HEK293T (cell line): ENCODE results near the gene HTR3E.
"Not testable (repeated sequence)": the region's sequence is repeated elsewhere in the genome, so short reads cannot be mapped to it uniquely, and the experiment has no call there.

Experiments
- CTCF ChIA-PET: fragments of 350-600 bp; formaldehyde crosslinking; extraction: SDS; loops from one replicate; lab custom pipeline; 2021; ENCODE audit warnings: antibody characterized with exemption, inconsistent platforms; lab: Yijun Ruan, JAX
- POLR2A ChIA-PET: fragments of 350-600 bp; formaldehyde crosslinking; extraction: SDS; loops from one replicate; lab custom pipeline; 2020; ENCODE audit warnings: antibody characterized with exemption, inconsistent platforms; lab: Yijun Ruan, JAX
- DNase-seq: peaks from one replicate; pipeline ENCODE4 v3.0.0; 2012; ENCODE audit warnings: mixed read lengths; ENCODE audit errors: extremely low spot score
- ARNT ChIP-seq: fragments of 450-650 bp; IDR thresholded peaks from 2 replicates; pipeline ENCODE4 v1.6.1; 2017; ENCODE audit warnings: mild to moderate bottlenecking
- BHLHE40 ChIP-seq: fragments of 450-650 bp; IDR thresholded peaks from 2 replicates; pipeline ENCODE4 v1.6.1; 2016; ENCODE audit warnings: mild to moderate bottlenecking, moderate library complexity, borderline replicate concordance
- CTBP1 ChIP-seq: fragments of 450-650 bp; IDR thresholded peaks from 2 replicates; pipeline ENCODE4 v1.6.1; 2016; ENCODE audit warnings: borderline replicate concordance
- ELF4 ChIP-seq: fragments of 450-650 bp; IDR thresholded peaks from 2 replicates; pipeline ENCODE4 v1.6.1; 2017; ENCODE audit warnings: antibody characterized with exemption
- FOXA1 ChIP-seq: fragments of 450-650 bp; IDR thresholded peaks from 2 replicates; pipeline ENCODE4 v1.6.1; 2016; ENCODE audit warnings: mild to moderate bottlenecking
- FOXK2 ChIP-seq: fragments of 450-650 bp; IDR thresholded peaks from 2 replicates; pipeline ENCODE4 v1.6.1; 2016; ENCODE audit warnings: mild to moderate bottlenecking
- FOXM1 ChIP-seq: fragments of 450-650 bp; IDR thresholded peaks from 2 replicates; pipeline ENCODE4 v1.6.1; 2017; ENCODE audit warnings: mild to moderate bottlenecking, borderline replicate concordance
- HDGF ChIP-seq: fragments of 450-650 bp; IDR thresholded peaks from 2 replicates; pipeline ENCODE4 v1.6.1; 2017; ENCODE audit warnings: antibody characterized with exemption, borderline replicate concordance
- L3MBTL2 ChIP-seq: fragments of 450-650 bp; conservative IDR thresholded peaks from 2 replicates; pipeline ENCODE4 v1.6.1; 2016; ENCODE audit warnings: mild to moderate bottlenecking
- LEF1 ChIP-seq: fragments of 450-650 bp; IDR thresholded peaks from 2 replicates; pipeline ENCODE4 v1.6.1; 2017; ENCODE audit warnings: mild to moderate bottlenecking, borderline replicate concordance
- NFRKB ChIP-seq: fragments of 450-650 bp; IDR thresholded peaks from 2 replicates; pipeline ENCODE4 v1.6.1; 2016; ENCODE audit warnings: mild to moderate bottlenecking, moderate library complexity
- SP1 ChIP-seq: fragments of 450-650 bp; IDR thresholded peaks from 2 replicates; pipeline ENCODE4 v1.6.1; 2017
- SUZ12 ChIP-seq: fragments of 450-650 bp; IDR thresholded peaks from 2 replicates; pipeline ENCODE4 v1.6.1; 2016; ENCODE audit warnings: mild to moderate bottlenecking
- TARDBP ChIP-seq: fragments of 450-650 bp; IDR thresholded peaks from 2 replicates; pipeline ENCODE4 v1.6.1; 2016
- ZNF384 ChIP-seq: fragments of 450-650 bp; IDR thresholded peaks from 2 replicates; pipeline ENCODE4 v1.6.1; 2016
- TF ChIP-seq, protein P1 (sequence below): fragments of 450-650 bp; IDR thresholded peaks from 2 replicates; pipeline ENCODE4 v1.6.1; 2016

Gene HTR3E

DNA sequence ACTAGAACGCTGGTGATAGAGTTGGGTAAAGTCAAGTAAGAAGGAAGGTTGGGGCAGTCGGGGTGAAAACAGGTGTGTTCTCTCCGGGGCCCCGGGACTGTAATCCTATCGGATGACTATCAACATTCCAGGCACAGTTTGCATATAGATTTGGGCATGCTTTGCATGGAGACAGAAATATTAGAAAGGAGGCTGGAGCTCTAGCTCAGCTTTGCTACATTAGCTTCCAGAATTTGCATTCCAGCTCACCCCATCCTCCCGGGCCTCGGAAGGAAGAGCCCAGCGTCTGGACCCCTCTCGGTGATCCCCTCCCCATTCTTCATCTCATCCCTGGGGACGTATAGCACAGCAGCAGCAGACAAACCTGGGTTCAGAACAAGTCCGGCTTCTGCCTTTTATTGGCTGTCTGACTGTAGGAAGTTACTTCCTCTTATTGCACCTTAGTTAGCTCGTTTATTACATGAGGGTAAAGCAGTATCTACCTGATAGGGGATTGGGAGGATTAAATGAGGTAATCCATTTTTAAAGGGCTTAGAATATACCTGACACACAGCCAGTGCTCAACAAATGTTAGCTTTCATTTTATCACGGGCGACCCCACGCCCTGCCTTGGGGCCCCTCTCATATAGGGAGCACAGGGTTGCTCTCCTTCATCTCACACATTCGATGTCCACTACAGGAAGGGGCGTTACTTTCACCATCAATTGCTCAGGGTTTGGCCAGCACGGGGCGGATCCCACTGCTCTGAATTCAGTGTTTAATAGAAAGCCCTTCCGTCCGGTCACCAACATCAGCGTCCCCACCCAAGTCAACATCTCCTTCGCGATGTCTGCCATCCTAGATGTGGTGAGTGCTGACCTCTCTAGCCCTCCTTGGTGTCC is 3.2 kb downstream of the HTR3E start:
- DNase-seq = no peak
- TF ChIP-seq FOXK2 (no peak), FOXM1 (no peak), L3MBTL2 (no peak), SP1 (no peak)
- TF ChIP-seq, protein P1, sequence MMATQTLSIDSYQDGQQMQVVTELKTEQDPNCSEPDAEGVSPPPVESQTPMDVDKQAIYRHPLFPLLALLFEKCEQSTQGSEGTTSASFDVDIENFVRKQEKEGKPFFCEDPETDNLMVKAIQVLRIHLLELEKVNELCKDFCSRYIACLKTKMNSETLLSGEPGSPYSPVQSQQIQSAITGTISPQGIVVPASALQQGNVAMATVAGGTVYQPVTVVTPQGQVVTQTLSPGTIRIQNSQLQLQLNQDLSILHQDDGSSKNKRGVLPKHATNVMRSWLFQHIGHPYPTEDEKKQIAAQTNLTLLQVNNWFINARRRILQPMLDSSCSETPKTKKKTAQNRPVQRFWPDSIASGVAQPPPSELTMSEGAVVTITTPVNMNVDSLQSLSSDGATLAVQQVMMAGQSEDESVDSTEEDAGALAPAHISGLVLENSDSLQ = no peak
- ChIA-PET POLR2A (no interaction called here), CTCF (no interaction called here)

DNA sequence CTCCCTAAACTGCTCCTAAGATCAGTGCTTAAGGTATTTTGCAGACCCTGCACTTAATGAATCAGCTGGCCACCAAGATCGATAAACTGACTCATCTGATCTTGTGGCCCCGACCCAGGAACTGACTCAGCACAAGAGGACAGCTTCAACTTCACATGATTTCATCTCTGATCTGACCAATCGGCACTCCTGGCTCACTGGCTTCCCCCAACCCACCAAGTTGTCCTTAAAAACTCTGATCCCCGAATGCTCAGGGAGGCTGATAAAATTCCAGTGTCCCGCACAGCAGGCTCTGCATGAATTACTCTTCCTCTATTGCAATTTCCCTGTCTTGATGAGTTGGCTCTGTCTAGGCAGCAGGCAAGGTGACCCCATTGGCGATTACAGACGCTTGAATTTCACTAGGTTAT is 13.5 kb downstream of the HTR3E start:
- no peak for DNase-seq
- TF ChIP-seq TARDBP = no peak
- POLR2A ChIA-PET = no interaction called here
- CTCF ChIA-PET = no interaction called here

DNA sequence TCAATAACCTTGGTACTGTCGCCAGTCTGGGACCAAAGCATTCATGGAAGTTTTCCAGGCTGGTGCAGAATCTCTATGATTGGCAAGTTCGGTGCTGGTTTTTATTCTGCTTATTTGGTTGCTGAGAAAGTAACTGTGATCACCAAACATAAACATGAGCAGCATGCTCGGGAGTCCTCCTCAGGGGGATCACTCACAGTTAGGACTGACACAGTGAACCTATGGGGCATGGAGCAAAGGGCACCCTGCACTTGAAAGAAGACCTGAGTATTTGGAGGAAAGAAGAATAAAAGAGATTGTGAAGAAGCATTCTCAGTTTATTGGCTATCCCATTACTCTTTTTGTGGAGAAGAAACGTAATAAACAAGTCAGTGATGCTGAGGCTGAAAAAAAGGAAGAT is 19.2 kb downstream of the HTR3E start:
- ChIA-PET CTCF (no interaction called here), POLR2A (no interaction called here)
- TF ChIP-seq FOXM1 (no peak), ARNT (no peak)
- DNase-seq = no peak

DNA sequence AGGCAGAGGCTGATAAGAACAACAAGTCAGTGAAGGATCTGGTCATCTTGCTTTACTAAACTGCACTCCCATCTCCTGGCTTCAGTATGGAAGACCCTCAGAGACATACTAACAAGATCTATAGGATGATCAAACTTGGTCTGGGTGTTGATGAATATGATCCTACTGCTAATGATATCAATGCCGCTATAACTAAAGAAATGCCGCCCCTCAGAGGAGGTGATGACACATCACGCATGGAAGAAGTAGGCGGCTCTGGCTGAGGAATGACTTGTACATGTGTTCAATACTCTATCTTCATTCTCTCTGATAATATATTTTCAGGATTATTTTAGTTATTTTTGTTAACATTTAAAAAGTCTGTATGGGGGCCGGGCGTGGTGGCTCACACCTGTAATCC is 20.8 kb downstream of the HTR3E start:
- TF ChIP-seq, protein P1 = no peak
- no peak for TF ChIP-seq LEF1
- TF ChIP-seq SP1 = no peak
- TF ChIP-seq L3MBTL2 = no peak
- CTCF ChIA-PET = interaction anchor here (0.7 kb wide), 1 partner anchor 129 kb away, joined by 3 read pairs; no protein-coding TSS in a partner anchor
- DNase-seq = no peak
- POLR2A ChIA-PET = no interaction called here

DNA sequence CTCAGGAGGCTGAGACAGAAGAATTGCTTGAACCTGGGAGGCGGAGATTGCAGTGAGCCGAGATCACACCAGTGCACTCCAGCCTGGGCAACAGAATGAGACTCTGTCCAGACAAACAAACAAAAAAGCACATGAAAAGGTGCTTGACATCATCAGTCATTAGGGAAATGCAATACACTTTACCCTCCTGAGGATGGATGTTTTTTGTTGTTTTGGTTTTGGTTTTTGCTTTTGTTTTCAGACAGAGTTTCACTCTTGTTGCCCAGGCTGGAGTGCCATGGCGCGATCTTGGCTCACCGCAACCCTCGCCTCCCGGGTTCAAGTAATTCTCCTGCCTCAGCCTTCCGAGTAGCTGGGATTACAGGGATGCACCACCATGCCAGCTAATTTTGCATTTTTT is 24.2 kb downstream of the HTR3E start:
- DNase-seq, POLR2A ChIA-PET, CTCF ChIA-PET: not testable (repeated sequence)

DNA sequence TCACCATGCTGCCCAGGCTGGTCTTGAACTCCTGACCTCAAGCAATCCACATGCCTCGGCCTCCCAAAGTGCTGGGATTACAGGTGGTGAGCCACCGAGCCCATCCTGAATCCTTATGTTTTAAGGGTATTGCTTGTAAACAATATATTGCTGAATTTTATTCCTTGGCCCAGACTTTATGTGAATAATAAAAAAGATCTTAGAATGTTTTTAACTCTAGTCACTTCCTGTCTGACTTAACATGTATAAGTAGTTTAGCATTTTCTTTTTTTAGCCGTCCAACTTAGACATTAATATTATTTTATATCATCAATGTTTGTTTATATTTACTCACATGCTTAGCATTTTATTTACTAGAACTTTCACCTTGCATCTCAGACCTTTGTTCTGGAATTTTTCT is 29.1 kb downstream of the HTR3E start:
- POLR2A ChIA-PET = no interaction called here
- TF ChIP-seq FOXA1 (no peak), FOXM1 (no peak), L3MBTL2 (no peak), CTBP1 (no peak), NFRKB (no peak), SUZ12 (no peak)
- TF ChIP-seq, protein P1 = no peak
- DNase-seq = no peak
- CTCF ChIA-PET = no interaction called here

DNA sequence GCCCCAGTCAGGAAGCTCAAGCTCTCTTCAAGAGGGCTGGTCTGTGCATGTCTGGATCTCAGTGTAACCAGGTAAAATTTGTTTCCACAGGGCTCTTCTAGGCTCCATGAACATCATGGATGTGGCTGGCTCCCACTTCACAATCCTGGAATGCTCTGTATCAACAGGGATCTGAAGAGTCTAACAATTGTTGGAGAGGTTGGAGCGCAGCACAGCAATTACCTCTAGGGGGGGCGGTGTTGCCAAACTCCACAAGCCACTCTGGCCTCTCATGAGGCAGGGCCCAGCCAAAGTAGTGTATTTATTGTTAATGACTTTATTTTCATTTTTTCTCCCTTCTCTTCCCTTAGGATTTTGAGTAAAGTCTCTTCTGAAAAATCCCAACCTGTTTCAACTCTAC is 32.1 kb downstream of the HTR3E start:
- DNase-seq = peak; percentile 27
- ChIA-PET POLR2A (no interaction called here), CTCF (no interaction called here)
- no peak for TF ChIP-seq TARDBP
- no peak for TF ChIP-seq HDGF
- no peak for TF ChIP-seq L3MBTL2
- no peak for TF ChIP-seq ARNT
- TF ChIP-seq CTBP1 = no peak
- no peak for TF ChIP-seq FOXM1
- no peak for TF ChIP-seq LEF1
- TF ChIP-seq ELF4 = no peak
- TF ChIP-seq SUZ12 = no peak
- no peak for TF ChIP-seq FOXK2
- no peak for TF ChIP-seq SP1
- TF ChIP-seq FOXA1 = no peak
- no peak for TF ChIP-seq BHLHE40
- no peak for TF ChIP-seq NFRKB
- no peak for TF ChIP-seq ZNF384
- TF ChIP-seq, protein P1 = no peak
